ENCODE measurements around the gene FYB2.
"Not testable (repeated sequence)": the region's sequence is repeated elsewhere in the genome, so short reads cannot be mapped to it uniquely, and the experiment has no call there.

The FYB2 gene

DNA sequence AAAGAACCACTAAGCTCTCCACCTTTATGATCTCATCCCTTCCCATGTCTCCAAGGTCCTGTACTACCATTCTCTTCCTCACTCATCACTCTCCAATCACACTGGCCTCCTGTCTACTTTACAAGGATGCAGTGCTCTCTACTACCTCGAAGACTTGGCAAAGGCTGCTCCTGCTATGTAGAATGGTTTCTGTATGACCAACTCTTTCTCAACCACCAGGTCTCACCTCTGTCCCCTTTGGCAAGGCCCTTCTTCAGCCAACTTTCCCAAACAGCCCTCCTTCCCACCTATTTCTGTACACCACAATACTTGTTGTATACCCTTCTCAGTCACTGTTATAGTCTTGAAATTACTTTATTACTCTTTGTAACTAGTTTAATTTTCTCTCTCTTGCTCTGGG lies 41.2 kb downstream of the FYB2 start:
- ATAC-seq (replicated peaks; ENCODE audit: extremely low read depth, poor library complexity, severe bottlenecking) (no peak), DNase-seq (ENCODE audit: low spot score in 2 of 2) (no peak)
- H3K27ac Mint-ChIP-seq (ENCODE audit: low read depth) = no peak overlapping the region
- no peaks in the 10 kb centered on the region for H3K9me3 Mint-ChIP-seq
- no peaks in the 10 kb centered on the region for H3K36me3 Mint-ChIP-seq (ENCODE audit: insufficient read depth)
- no peaks in the 10 kb centered on the region for H3K4me1 Mint-ChIP-seq
- H3K27me3 Mint-ChIP-seq = no peaks in the 10 kb centered on the region
- no peak overlapping the region for H3K4me3 Mint-ChIP-seq

DNA sequence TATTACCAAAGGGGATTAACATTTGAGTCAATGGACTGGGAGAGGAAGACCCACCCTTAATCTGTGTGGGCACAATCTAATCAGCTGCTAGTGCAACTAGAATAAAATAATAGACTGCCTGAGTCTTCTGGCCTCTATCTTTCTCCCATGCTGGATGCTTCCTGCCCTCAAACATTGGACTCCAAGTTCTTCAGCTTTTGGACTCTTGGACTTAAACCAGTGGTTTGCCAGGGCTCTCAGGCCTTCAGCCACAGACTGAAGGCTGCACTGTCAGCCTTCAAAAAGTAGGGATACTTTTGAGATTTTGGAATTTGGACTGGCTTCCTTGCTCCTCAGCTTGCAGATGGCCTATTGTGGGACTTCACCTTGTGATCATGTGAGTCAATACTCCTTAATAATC lies 44.5 kb downstream of the FYB2 start:
- not testable (repeated sequence) for H3K27ac Mint-ChIP-seq (ENCODE audit: low read depth); H3K27me3 Mint-ChIP-seq; DNase-seq (ENCODE audit: low spot score in 2 of 2); ATAC-seq (replicated peaks; ENCODE audit: extremely low read depth, poor library complexity, severe bottlenecking); H3K4me3 Mint-ChIP-seq; H3K4me1 Mint-ChIP-seq; H3K9me3 Mint-ChIP-seq; H3K36me3 Mint-ChIP-seq (ENCODE audit: insufficient read depth)

DNA sequence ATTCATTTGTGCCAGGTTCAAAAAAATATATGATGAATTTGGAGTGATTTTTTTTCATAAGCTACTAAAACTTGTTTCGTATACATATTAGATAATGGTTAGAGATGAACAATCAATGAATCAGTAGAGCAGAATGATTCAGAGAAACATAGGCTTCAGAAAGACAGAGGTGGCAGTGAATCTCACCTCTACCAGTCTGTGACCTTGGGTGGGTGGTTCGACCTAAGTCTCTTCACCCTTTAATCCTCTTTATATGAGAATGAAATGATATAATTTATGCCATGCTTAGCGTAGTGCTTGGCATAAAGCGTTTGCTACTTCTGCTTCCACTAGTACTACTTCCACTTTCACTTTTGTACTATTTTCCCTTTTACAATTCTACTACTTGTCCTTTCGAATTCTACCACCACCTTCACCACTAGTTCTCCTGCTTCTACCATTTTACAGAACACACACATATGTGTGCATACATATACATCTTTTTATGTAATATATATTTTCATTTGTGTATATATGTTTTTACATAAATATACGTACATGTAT lies 45.1 kb downstream of the FYB2 start:
- no peaks in the 10 kb centered on the region for H3K9me3 Mint-ChIP-seq
- no peak for ATAC-seq (replicated peaks; ENCODE audit: extremely low read depth, poor library complexity, severe bottlenecking)
- no peaks in the 10 kb centered on the region for H3K4me1 Mint-ChIP-seq
- H3K36me3 Mint-ChIP-seq (ENCODE audit: insufficient read depth) = no peaks in the 10 kb centered on the region
- no peak overlapping the region for H3K27ac Mint-ChIP-seq (ENCODE audit: low read depth)
- H3K27me3 Mint-ChIP-seq = peaks cover 15% of the 10 kb centered on the region
- peak overlapping the region; percentile 39 for H3K4me3 Mint-ChIP-seq
- DNase-seq (ENCODE audit: low spot score in 2 of 2) = no peak

GRCh38 chr1:56773341-56774066 lies 45.7 kb downstream of the FYB2 start:
- H3K9me3 Mint-ChIP-seq = no peaks in the 10 kb centered on the region
- no peaks in the 10 kb centered on the region for H3K4me1 Mint-ChIP-seq
- H3K27ac Mint-ChIP-seq (ENCODE audit: low read depth) = no peak overlapping the region
- no peaks in the 10 kb centered on the region for H3K36me3 Mint-ChIP-seq (ENCODE audit: insufficient read depth)
- peaks cover 22% of the 10 kb centered on the region for H3K27me3 Mint-ChIP-seq
- ATAC-seq (replicated peaks; ENCODE audit: extremely low read depth, poor library complexity, severe bottlenecking) (no peak), DNase-seq (ENCODE audit: low spot score in 2 of 2) (no peak)
- H3K4me3 Mint-ChIP-seq = peak overlapping the region; percentile 39

- Mint-ChIP-seq H3K36me3 (ENCODE audit: insufficient read depth) (no peaks in the 10 kb centered on the region), H3K9me3 (no peaks in the 10 kb centered on the region)
Measured at GRCh38 chr1:56771717-56772116, 47.5 kb downstream of the FYB2 start.

GRCh38 chr1:56758794-56759193 lies 60.4 kb downstream of the FYB2 start:
- Mint-ChIP-seq H3K4me1 (no peaks in the 10 kb centered on the region), H3K27ac (ENCODE audit: low read depth) (no peak overlapping the region), H3K9me3 (no peaks in the 10 kb centered on the region), H3K27me3 (peaks cover 20% of the 10 kb centered on the region), H3K4me3 (no peak overlapping the region), H3K36me3 (ENCODE audit: insufficient read depth) (no peaks in the 10 kb centered on the region)
- no peak for DNase-seq (ENCODE audit: low spot score in 2 of 2)
- ATAC-seq (replicated peaks; ENCODE audit: extremely low read depth, poor library complexity, severe bottlenecking) = no peak

More at GRCh38 chr1:56771717-56772116, 47.5 kb downstream of the FYB2 start:
- ATAC-seq (replicated peaks; ENCODE audit: extremely low read depth, poor library complexity, severe bottlenecking) (no peak), DNase-seq (ENCODE audit: low spot score in 2 of 2) (no peak)
- no peak overlapping the region for H3K4me3 Mint-ChIP-seq
- peaks cover 39% of the 10 kb centered on the region for H3K27me3 Mint-ChIP-seq
- H3K4me1 Mint-ChIP-seq = no peaks in the 10 kb centered on the region
- H3K27ac Mint-ChIP-seq (ENCODE audit: low read depth) = no peak overlapping the region

DNA sequence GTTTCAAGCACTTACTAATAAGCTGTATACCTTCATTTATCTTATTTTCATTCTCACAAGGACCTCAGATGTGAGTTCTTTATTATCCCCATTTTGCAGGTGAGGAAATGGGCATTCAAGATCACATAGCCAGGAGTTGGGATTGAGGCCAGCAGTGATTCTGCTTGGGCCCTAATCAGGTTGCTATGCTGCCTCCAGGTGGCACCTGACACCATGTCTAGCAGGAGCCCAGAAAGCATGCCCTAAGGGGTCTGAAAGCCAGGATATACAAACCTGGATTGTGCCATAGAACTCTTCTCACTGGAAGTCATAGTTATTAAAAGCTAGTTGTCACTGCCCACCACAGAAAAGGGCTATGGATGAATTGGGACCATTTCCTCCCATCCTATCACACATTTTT lies 61.1 kb downstream of the FYB2 start:
- H3K27me3 Mint-ChIP-seq = peaks cover 20% of the 10 kb centered on the region
- H3K27ac Mint-ChIP-seq (ENCODE audit: low read depth) = no peak overlapping the region
- H3K4me3 Mint-ChIP-seq = no peak overlapping the region
- H3K36me3 Mint-ChIP-seq (ENCODE audit: insufficient read depth) = no peaks in the 10 kb centered on the region
- ATAC-seq (replicated peaks; ENCODE audit: extremely low read depth, poor library complexity, severe bottlenecking) (no peak), DNase-seq (ENCODE audit: low spot score in 2 of 2) (no peak)
- H3K4me1 Mint-ChIP-seq = no peaks in the 10 kb centered on the region
- no peaks in the 10 kb centered on the region for H3K9me3 Mint-ChIP-seq

GRCh38 chr1:56755911-56756310 lies 63.3 kb downstream of the FYB2 start:
- H3K4me3 Mint-ChIP-seq = no peak overlapping the region
- no peaks in the 10 kb centered on the region for H3K36me3 Mint-ChIP-seq (ENCODE audit: insufficient read depth)
- H3K4me1 Mint-ChIP-seq = no peaks in the 10 kb centered on the region
- DNase-seq (ENCODE audit: low spot score in 2 of 2) (no peak), ATAC-seq (replicated peaks; ENCODE audit: extremely low read depth, poor library complexity, severe bottlenecking) (no peak)
- H3K9me3 Mint-ChIP-seq = no peaks in the 10 kb centered on the region
- peaks cover 30% of the 10 kb centered on the region for H3K27me3 Mint-ChIP-seq
- no peak overlapping the region for H3K27ac Mint-ChIP-seq (ENCODE audit: low read depth)

DNA sequence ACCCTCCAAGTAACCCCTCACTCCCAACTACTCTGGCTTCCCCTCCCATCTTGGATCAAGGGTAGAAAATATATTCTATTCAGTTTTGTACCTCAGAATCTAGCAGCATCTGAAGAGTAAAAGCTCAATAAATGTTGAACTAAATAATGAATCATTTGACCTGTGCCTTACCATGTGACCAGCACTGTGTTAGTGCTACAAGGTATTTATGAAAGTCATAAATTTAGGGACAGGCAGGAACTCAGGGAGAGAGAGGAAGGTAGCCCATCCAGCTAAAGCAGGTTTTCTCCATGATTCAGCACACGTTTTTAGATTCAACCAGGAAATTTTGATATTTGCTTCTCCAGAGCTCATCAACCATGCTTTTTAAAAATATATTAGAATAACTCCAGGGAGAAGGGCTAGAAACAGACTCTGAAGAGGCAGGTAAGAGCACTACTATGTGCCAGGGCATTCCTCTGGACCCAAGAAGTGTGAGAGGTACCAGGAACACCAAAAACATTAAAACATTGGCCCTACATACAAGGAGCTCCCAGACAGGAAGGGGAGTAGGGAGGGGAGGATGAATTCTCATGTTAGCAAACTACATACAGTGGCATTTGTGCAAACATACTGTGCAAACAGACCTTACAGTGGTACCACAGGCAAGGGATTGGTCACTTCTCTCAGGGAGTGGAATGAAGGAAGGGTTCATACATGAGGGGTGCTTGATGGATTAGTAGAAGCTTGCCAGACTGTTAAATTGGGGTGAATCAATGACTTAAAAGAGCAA lies 64.3 kb downstream of the FYB2 start:
- H3K9me3 Mint-ChIP-seq = no peaks in the 10 kb centered on the region
- no peaks in the 10 kb centered on the region for H3K4me1 Mint-ChIP-seq
- no peak for DNase-seq (ENCODE audit: low spot score in 2 of 2)
- peaks cover 30% of the 10 kb centered on the region for H3K27me3 Mint-ChIP-seq
- no peaks in the 10 kb centered on the region for H3K36me3 Mint-ChIP-seq (ENCODE audit: insufficient read depth)
- no peak overlapping the region for H3K27ac Mint-ChIP-seq (ENCODE audit: low read depth)
- no peak overlapping the region for H3K4me3 Mint-ChIP-seq
- no peak for ATAC-seq (replicated peaks; ENCODE audit: extremely low read depth, poor library complexity, severe bottlenecking)

- ATAC-seq (replicated peaks; ENCODE audit: extremely low read depth, poor library complexity, severe bottlenecking) (no peak), DNase-seq (ENCODE audit: low spot score in 2 of 2) (no peak)
- H3K27ac Mint-ChIP-seq (ENCODE audit: low read depth) = no peak overlapping the region
- no peaks in the 10 kb centered on the region for H3K9me3 Mint-ChIP-seq
- no peaks in the 10 kb centered on the region for H3K27me3 Mint-ChIP-seq
- no peaks in the 10 kb centered on the region for H3K4me1 Mint-ChIP-seq
- H3K36me3 Mint-ChIP-seq (ENCODE audit: insufficient read depth) = no peaks in the 10 kb centered on the region
- no peak overlapping the region for H3K4me3 Mint-ChIP-seq
Measured at GRCh38 chr1:56745231-56745630, 74.0 kb downstream of the FYB2 start.

GRCh38 chr1:56728964-56729363 lies 90.2 kb downstream of the FYB2 start:
- H3K4me1 Mint-ChIP-seq = no peaks in the 10 kb centered on the region
- H3K27ac Mint-ChIP-seq (ENCODE audit: low read depth) = no peak overlapping the region
- H3K27me3 Mint-ChIP-seq = peaks cover 38% of the 10 kb centered on the region
- H3K4me3 Mint-ChIP-seq = no peak overlapping the region
- peaks cover 9% of the 10 kb centered on the region for H3K9me3 Mint-ChIP-seq
- ATAC-seq (replicated peaks; ENCODE audit: extremely low read depth, poor library complexity, severe bottlenecking) = no peak
- no peaks in the 10 kb centered on the region for H3K36me3 Mint-ChIP-seq (ENCODE audit: insufficient read depth)
- no peak for DNase-seq (ENCODE audit: low spot score in 2 of 2)

GRCh38 chr1:56726706-56727105 lies 92.5 kb downstream of the FYB2 start:
- H3K27ac Mint-ChIP-seq (ENCODE audit: low read depth) = no peak overlapping the region
- ATAC-seq (replicated peaks; ENCODE audit: extremely low read depth, poor library complexity, severe bottlenecking) (no peak), DNase-seq (ENCODE audit: low spot score in 2 of 2) (no peak)
- no peaks in the 10 kb centered on the region for H3K4me1 Mint-ChIP-seq
- H3K9me3 Mint-ChIP-seq = peaks cover 8% of the 10 kb centered on the region
- no peak overlapping the region for H3K4me3 Mint-ChIP-seq
- no peaks in the 10 kb centered on the region for H3K36me3 Mint-ChIP-seq (ENCODE audit: insufficient read depth)
- H3K27me3 Mint-ChIP-seq = peaks cover 39% of the 10 kb centered on the region

GRCh38 chr1:56719171-56719570 lies 100.0 kb downstream of the FYB2 start:
- H3K4me1 Mint-ChIP-seq = no peaks in the 10 kb centered on the region
- DNase-seq (ENCODE audit: low spot score in 2 of 2) (no peak), ATAC-seq (replicated peaks; ENCODE audit: extremely low read depth, poor library complexity, severe bottlenecking) (no peak)
- no peak overlapping the region for H3K4me3 Mint-ChIP-seq
- H3K36me3 Mint-ChIP-seq (ENCODE audit: insufficient read depth) = no peaks in the 10 kb centered on the region
- peaks cover 15% of the 10 kb centered on the region for H3K27me3 Mint-ChIP-seq
- H3K9me3 Mint-ChIP-seq = no peaks in the 10 kb centered on the region
- H3K27ac Mint-ChIP-seq (ENCODE audit: low read depth) = no peak overlapping the region

Measured in central memory CD8-positive, alpha-beta T cell (primary cell).